Activated naive CD4-positive, alpha-beta T cell treated with anti-CD3 and anti-CD28 coated beads, Interleukin-2, amount 50 U/mL, for 16 hours (primary cell): ENCODE measurements around the gene ASB16.
A peak's percentile ranks its signal among the peaks of the same experiment; 100 is the strongest.

ENCODE experiments used
- DNase-seq: peaks from one replicate; pipeline ENCODE4 v3.0.0-alpha.2; 2020

ASB16 gene

GRCh38 chr17:44191369-44191768, 20.9 kb downstream of the ASB16 start:
- no peak for DNase-seq

GRCh38 chr17:44191941-44192496, 21.5 kb downstream of the ASB16 start:
- DNase-seq, result no peak

GRCh38 chr17:44192750-44193149, 22.2 kb downstream of the ASB16 start:
- DNase-seq, result no peak

GRCh38 chr17:44193326-44194084, 23.0 kb downstream of the ASB16 start:
- DNase-seq, result no peak

GRCh38 chr17:44197107-44197506, 26.6 kb downstream of the ASB16 start:
- no peak for DNase-seq

GRCh38 chr17:44197980-44198720, 27.6 kb downstream of the ASB16 start:
- no peak for DNase-seq

- peak; percentile 58 for DNase-seq
Measured at GRCh38 chr17:44198721-44199552, 28.4 kb downstream of the ASB16 start.

GRCh38 chr17:44199553-44200477, 29.3 kb downstream of the ASB16 start, which contains the start of gene ATXN7L3:
TSS of gene ATXN7L3 (minus strand) at chr17:44199884. CDS start at chr17:44198070, 1,814 bp downstream.
- DNase-seq, result peak; percentile 100

GRCh38 chr17:44200478-44201155, 30.1 kb downstream of the ASB16 start:
- no peak for DNase-seq

- no peak for DNase-seq
Measured at GRCh38 chr17:44202756-44203155, 32.3 kb downstream of the ASB16 start.

GRCh38 chr17:44203731-44204440, 33.4 kb downstream of the ASB16 start:
- DNase-seq, result peak; percentile 45

- DNase-seq, result no peak
Measured at GRCh38 chr17:44204441-44204882, 34.0 kb downstream of the ASB16 start.

GRCh38 chr17:44205962-44206824, 35.7 kb downstream of the ASB16 start:
- no peak for DNase-seq

- no peak for DNase-seq
Measured at GRCh38 chr17:44206825-44207155, 36.3 kb downstream of the ASB16 start.

GRCh38 chr17:44207319-44207718, 36.8 kb downstream of the ASB16 start:
- no peak for DNase-seq

- DNase-seq, result no peak
Measured at GRCh38 chr17:44207743-44208142, 37.2 kb downstream of the ASB16 start.

- peak; percentile 65 for DNase-seq
Measured at GRCh38 chr17:44209786-44210341, 39.4 kb downstream of the ASB16 start.

- DNase-seq, result peak; percentile 91
Measured at GRCh38 chr17:44210342-44211192, 40.1 kb downstream of the ASB16 start.
